Fibroblast of mammary gland (primary cell): ENCODE data around the gene STEAP2.
"Not testable (repeated sequence)": the region's sequence is repeated elsewhere in the genome, so short reads cannot be mapped to it uniquely, and the experiment has no call there.

ENCODE experiments used
- DNase-seq: peaks from one replicate; pipeline ENCODE4 v3.0.0-alpha.2; 2010; ENCODE audit warnings: low read depth
- H3K4me3 ChIP-seq: 2 replicates; pipeline ENCODE4 v1.5.1; 2011; ENCODE audit warnings: low read depth, mild to moderate bottlenecking, low read length, moderate library complexity; ENCODE audit not compliant: control insufficient read depth
- CTCF ChIP-seq: conservative IDR thresholded peaks from 2 replicates; pipeline ENCODE4 v1.5.1; 2011; ENCODE audit warnings: low read depth, low read length, inconsistent platforms; ENCODE audit not compliant: control insufficient read depth, insufficient read depth

The STEAP2 gene

GRCh38 chr7:90246171-90246570, 34.6 kb downstream of the STEAP2 start:
- no peak for TF ChIP-seq CTCF
- H3K4me3 ChIP-seq = peak overlapping the region; percentile 78
- peak; percentile 93 for DNase-seq

- no peak for TF ChIP-seq CTCF
- DNase-seq = no peak
- H3K4me3 ChIP-seq = no peak overlapping the region
Observed at GRCh38 chr7:90248706-90249105, 37.2 kb downstream of the STEAP2 start.

GRCh38 chr7:90250601-90251303, 39.2 kb downstream of the STEAP2 start:
- peak; percentile 88 for DNase-seq
- no peak overlapping the region for H3K4me3 ChIP-seq
- TF ChIP-seq CTCF = no peak

GRCh38 chr7:90251304-90251635, 39.7 kb downstream of the STEAP2 start:
- no peak for TF ChIP-seq CTCF
- peak; percentile 73 for DNase-seq
- no peak overlapping the region for H3K4me3 ChIP-seq

- H3K4me3 ChIP-seq, DNase-seq: not testable (repeated sequence)
Observed at GRCh38 chr7:90256011-90256410, 44.5 kb downstream of the STEAP2 start.

- no peak overlapping the region for H3K4me3 ChIP-seq
- no peak for DNase-seq
- TF ChIP-seq CTCF = no peak
Observed at GRCh38 chr7:90256778-90257177, 45.2 kb downstream of the STEAP2 start.

GRCh38 chr7:90261441-90261840, 49.9 kb downstream of the STEAP2 start:
- DNase-seq = no peak
- TF ChIP-seq CTCF = no peak
- no peak overlapping the region for H3K4me3 ChIP-seq
